ENCODE data around the gene GRIK1. TPM values are rescaled to one million over a fixed set of nuclear protein-coding genes. Genes with fewer than 3 reads are reported as not detected.

The GRIK1 gene
- total RNA-seq, 1 donor from 2014 or later, result not detected

DNA sequence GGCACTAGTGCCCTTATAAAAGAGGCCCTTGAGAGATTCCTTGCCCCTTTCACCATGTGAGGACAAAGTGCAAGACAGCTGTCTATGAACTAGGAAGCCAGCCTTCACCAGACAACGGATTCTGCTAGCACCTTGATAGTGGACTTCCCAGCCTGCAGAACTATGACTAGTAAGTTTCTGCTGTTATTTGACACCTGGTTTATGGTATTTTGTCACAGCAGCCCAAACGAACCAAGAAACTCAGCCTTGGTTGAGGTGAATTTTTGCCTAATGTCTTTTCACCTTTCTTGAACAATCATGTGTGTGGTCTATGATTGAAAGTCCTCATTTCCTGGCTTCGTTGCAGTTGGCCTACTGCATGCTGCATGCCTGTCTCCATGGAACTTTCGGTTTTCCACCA lies 302.2 kb downstream of the GRIK1 start:
- no peak for DNase-seq (ENCODE audit: low read depth)
- no peak overlapping the region for H3K4me3 ChIP-seq (ENCODE audit: low read depth, low read length)
- TF ChIP-seq CTCF (conservative IDR thresholded peaks at IDR 0.05; ENCODE audit: low read depth, low read length), result no peak

GRCh38 chr21:29637134-29637533 lies 302.7 kb downstream of the GRIK1 start:
- H3K4me3 ChIP-seq (ENCODE audit: low read depth, low read length), result no peak overlapping the region
- DNase-seq (ENCODE audit: low read depth), result no peak
- no peak for TF ChIP-seq CTCF (conservative IDR thresholded peaks at IDR 0.05; ENCODE audit: low read depth, low read length)

GRCh38 chr21:29634418-29634817 lies 305.4 kb downstream of the GRIK1 start:
- DNase-seq (ENCODE audit: low read depth), result no peak
- no peak for TF ChIP-seq CTCF (conservative IDR thresholded peaks at IDR 0.05; ENCODE audit: low read depth, low read length)
- no peak overlapping the region for H3K4me3 ChIP-seq (ENCODE audit: low read depth, low read length)

DNA sequence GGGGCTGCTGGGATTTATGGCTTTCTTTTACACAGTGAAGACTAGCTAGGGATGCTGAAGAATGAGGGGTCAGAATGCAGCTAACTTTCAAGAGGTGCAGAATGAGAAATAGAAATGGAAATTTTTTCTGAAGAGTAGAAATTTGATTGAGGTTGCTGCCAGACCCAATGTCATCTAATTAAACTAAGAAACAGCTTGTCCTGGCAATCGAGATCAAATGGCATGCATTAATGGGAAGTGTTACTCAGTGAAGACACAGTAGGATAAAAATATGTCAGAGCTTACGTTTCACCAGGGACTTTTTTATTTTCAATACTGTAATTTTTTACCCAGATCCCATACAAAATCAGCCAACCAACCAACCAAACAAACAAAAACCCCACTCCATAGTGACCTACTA lies 306.0 kb downstream of the GRIK1 start:
- no peak for DNase-seq (ENCODE audit: low read depth)
- no peak for TF ChIP-seq CTCF (conservative IDR thresholded peaks at IDR 0.05; ENCODE audit: low read depth, low read length)
- no peak overlapping the region for H3K4me3 ChIP-seq (ENCODE audit: low read depth, low read length)

DNA sequence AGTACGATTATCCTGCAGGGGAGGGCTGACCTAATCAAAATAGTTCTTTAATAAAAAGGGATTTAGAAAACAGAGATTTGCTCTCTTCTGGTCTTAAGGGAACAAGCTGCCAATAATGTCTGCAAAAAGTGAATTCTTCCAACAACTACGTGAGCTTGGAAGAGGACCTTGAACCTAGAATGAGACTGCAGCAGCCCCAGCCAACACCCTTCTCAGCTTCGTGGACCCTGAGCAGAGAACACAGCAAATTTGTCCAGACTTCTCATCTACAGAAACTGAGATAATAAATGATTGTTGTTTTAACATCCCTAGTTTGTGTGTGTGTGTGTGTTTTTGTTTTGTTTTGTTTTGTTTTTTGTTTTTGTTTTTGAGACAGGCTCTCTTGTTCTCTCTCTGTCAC lies 309.4 kb downstream of the GRIK1 start:
- TF ChIP-seq CTCF (conservative IDR thresholded peaks at IDR 0.05; ENCODE audit: low read depth, low read length), result no peak
- H3K4me3 ChIP-seq (ENCODE audit: low read depth, low read length), result no peak overlapping the region
- DNase-seq (ENCODE audit: low read depth), result no peak

DNA sequence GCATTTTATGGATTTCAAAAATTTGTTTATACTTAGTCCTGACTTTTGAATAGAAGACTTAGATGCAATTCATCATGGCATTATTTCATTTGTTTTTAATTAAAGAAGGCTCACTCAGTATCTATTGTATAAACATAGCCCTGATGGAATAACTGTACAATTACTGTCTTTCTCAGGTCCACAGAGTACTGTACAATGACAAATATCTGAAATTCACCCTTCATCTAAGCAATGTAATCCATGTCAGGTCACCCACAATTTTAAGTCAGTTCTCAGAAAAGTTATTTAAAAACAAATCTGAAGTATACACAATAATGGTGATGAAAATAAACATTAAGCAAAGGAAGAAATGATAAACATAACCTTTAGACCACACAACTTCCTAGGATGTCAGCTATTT lies 311.9 kb downstream of the GRIK1 start:
- TF ChIP-seq CTCF (conservative IDR thresholded peaks at IDR 0.05; ENCODE audit: low read depth, low read length), result no peak
- H3K4me3 ChIP-seq (ENCODE audit: low read depth, low read length), result no peak overlapping the region
- DNase-seq (ENCODE audit: low read depth), result no peak

- no peak for DNase-seq (ENCODE audit: low read depth)
- H3K4me3 ChIP-seq (ENCODE audit: low read depth, low read length), result no peak overlapping the region
- no peak for TF ChIP-seq CTCF (conservative IDR thresholded peaks at IDR 0.05; ENCODE audit: low read depth, low read length)
Measured at GRCh38 chr21:29626801-29627470, 312.9 kb downstream of the GRIK1 start.

Measured in epithelial cell of proximal tubule (primary cell).